CD4-positive, alpha-beta T cell (primary cell): ENCODE data around the gene TNS3. TPM values are rescaled to one million over a fixed set of nuclear protein-coding genes. Genes with fewer than 3 reads are reported as not detected.

Source experiments
- ATAC-seq: fragments of 200-7000 bp; cut with Tn5 transposase; one replicate; pipeline ENCODE4 v1.10.0; 2022; ENCODE audit warnings: mild to moderate bottlenecking; ENCODE audit not compliant: poor library complexity
- CTCF ChIA-PET: fragments of 350-600 bp; sonication (Branson Sonifier 250); formaldehyde crosslinking; loops from one replicate; lab custom pipeline; 2021; ENCODE audit warnings: antibody characterized with exemption, inconsistent platforms; lab: Charles Lee
- POLR2A ChIA-PET: fragments of 350-600 bp; sonication (Branson Sonifier 250); formaldehyde crosslinking; loops from one replicate; lab custom pipeline; 2021; ENCODE audit warnings: antibody characterized with exemption, inconsistent platforms; lab: Charles Lee
- DNase-seq, 14 experiments: peaks; one replicate each; pipeline ENCODE4 v3.0.0-alpha.2; 2013 to 2020; ENCODE audit warnings: mixed read lengths in 2 of 14
- H3K27ac ChIP-seq, 2 donors: one replicate each; pipeline versions ENCODE4 v1.5.1 to v1.7.0; 2013; ENCODE audit warnings: low read length in 2 of 2, low read depth in 1 of 2, mild to moderate bottlenecking in 1 of 2
- H3K27me3 ChIP-seq, 2 experiments: 1 replicate in 1 of 2; 2 replicates in 1 of 2; pipeline versions ENCODE4 v1.6.1 to v1.7.0; 2013; ENCODE audit warnings: low read length in 2 of 2, control low read depth in 1 of 2, mild to moderate bottlenecking in 1 of 2, moderate library complexity in 1 of 2; ENCODE audit not compliant: insufficient read depth in 2 of 2, control insufficient read depth in 1 of 2
- H3K36me3 ChIP-seq: one replicate; pipeline ENCODE4 v1.6.1; 2013; ENCODE audit warnings: low read length, control low read depth; ENCODE audit not compliant: insufficient read depth
- H3K4me1 ChIP-seq: one replicate; pipeline ENCODE4 v1.6.1; 2013; ENCODE audit warnings: low read length, control low read depth; ENCODE audit not compliant: insufficient read depth
- H3K4me3 ChIP-seq: one replicate; pipeline ENCODE4 v1.5.1; 2013; ENCODE audit warnings: mild to moderate bottlenecking, low read length, moderate library complexity
- H3K9me3 ChIP-seq, 2 experiments: 1 replicate in 1 of 2; 2 replicates in 1 of 2; pipeline versions ENCODE4 v1.6.1 to v1.7.0; 2013; ENCODE audit warnings: low read length in 2 of 2, mild to moderate bottlenecking in 2 of 2, control low read depth in 1 of 2, moderate library complexity in 1 of 2; ENCODE audit not compliant: control insufficient read depth in 1 of 2, insufficient read depth in 1 of 2
- H3K27ac Mint-ChIP-seq: one replicate; pipeline ENCODE4 v1.8.0; 2020; ENCODE audit warnings: mixed read lengths
- H3K27me3 Mint-ChIP-seq: one replicate; pipeline ENCODE4 v1.8.0; 2021; ENCODE audit warnings: mixed read lengths
- H3K36me3 Mint-ChIP-seq: one replicate; pipeline ENCODE4 v1.8.0; 2021; ENCODE audit warnings: low read depth, mixed read lengths
- H3K4me1 Mint-ChIP-seq: one replicate; pipeline ENCODE4 v1.8.0; 2021; ENCODE audit warnings: low read depth, mixed read lengths
- H3K4me3 Mint-ChIP-seq: one replicate; pipeline ENCODE4 v1.8.0; 2020; ENCODE audit warnings: mild to moderate bottlenecking, mixed read lengths
- H3K9me3 Mint-ChIP-seq: one replicate; pipeline ENCODE4 v1.8.0; 2020; ENCODE audit warnings: mixed read lengths
- CTCF ChIP-seq: fragments of 200-600 bp; IDR thresholded peaks from one replicate; pipeline ENCODE4 v1.8.0; 2022; ENCODE audit warnings: antibody characterized with exemption, mild to moderate bottlenecking
- intact Hi-C, 2 experiments: fragments of 100-400 bp; cut with DNase I in 1 of 2; cut with micrococcal nuclease in 1 of 2; formaldehyde crosslinking; loops; one replicate each; pipeline versions ENCODE4 v1.15.1 to v1.9.0; 2023 to 2025; cut with DNase I, micrococcal nuclease
- total RNA-seq, 174 experiments: library from RNA in 2 of 174; stranded (reverse) in 2 of 174; gene quantifications; one replicate each; pipeline ENCODE4 v1.2.3 and lab custom pipeline; 2021 to 2026

TNS3 gene
- total RNA-seq, 2 experiments from 2014 or later = 0.16 to 0.47 TPM

GRCh38 chr7:47361746-47362215 lies 220.1 kb downstream of the TNS3 start:
- DNase-seq = no peak
- Histone ChIP-seq H3K4me3 (no peak overlapping the region), H3K36me3 (no peaks in the 10 kb centered on the region), H3K9me3 (peaks cover 0 to 26% of the 10 kb centered on the region in 2 experiments), H3K4me1 (no peaks in the 10 kb centered on the region), H3K27me3 (no peaks in the 10 kb centered on the region), H3K27ac (no peak overlapping the region)
- intact Hi-C loops = no loop called here
- ChIA-PET POLR2A (no interaction called here), CTCF (no interaction called here)
- no peak for ATAC-seq
- Mint-ChIP-seq H3K36me3 (no peaks in the 10 kb centered on the region), H3K4me1 (peaks cover 6% of the 10 kb centered on the region), H3K27me3 (no peaks in the 10 kb centered on the region), H3K9me3 (no peaks in the 10 kb centered on the region), H3K4me3 (no peak overlapping the region), H3K27ac (no peak overlapping the region)
- no peak for TF ChIP-seq CTCF

- Histone ChIP-seq H3K27me3 (no peaks in the 10 kb centered on the region), H3K4me3 (no peak overlapping the region), H3K27ac (no peak overlapping the region), H3K9me3 (peaks cover 0 to 21% of the 10 kb centered on the region in 2 experiments), H3K36me3 (no peaks in the 10 kb centered on the region), H3K4me1 (no peaks in the 10 kb centered on the region)
- POLR2A ChIA-PET = no interaction called here
- Mint-ChIP-seq H3K27me3 (no peaks in the 10 kb centered on the region), H3K9me3 (no peaks in the 10 kb centered on the region), H3K4me3 (no peak overlapping the region), H3K4me1 (peaks cover 6% of the 10 kb centered on the region), H3K27ac (no peak overlapping the region), H3K36me3 (no peaks in the 10 kb centered on the region)
- no peak for ATAC-seq
- DNase-seq = no peak
- CTCF ChIA-PET = no interaction called here
- TF ChIP-seq CTCF = no peak
- intact Hi-C loops = no loop called here
These were observed 220.7 kb downstream of the TNS3 start for GRCh38 chr7:47361236-47361635.

GRCh38 chr7:47360301-47360900 lies 221.5 kb downstream of the TNS3 start:
- H3K27me3 Mint-ChIP-seq = no peaks in the 10 kb centered on the region
- ChIA-PET CTCF (no interaction called here), POLR2A (no interaction called here)
- Histone ChIP-seq H3K36me3 (no peaks in the 10 kb centered on the region), H3K27me3 (no peaks in the 10 kb centered on the region), H3K4me3 (no peak overlapping the region), H3K4me1 (no peaks in the 10 kb centered on the region), H3K27ac (no peak overlapping the region), H3K9me3 (peaks cover 0 to 21% of the 10 kb centered on the region in 2 experiments)
- DNase-seq (no peak), ATAC-seq (no peak)
- H3K4me1 Mint-ChIP-seq = peaks cover 6% of the 10 kb centered on the region
- H3K27ac Mint-ChIP-seq = no peak overlapping the region
- TF ChIP-seq CTCF = no peak
- H3K36me3 Mint-ChIP-seq = no peaks in the 10 kb centered on the region
- intact Hi-C loops = no loop called here
- no peak overlapping the region for H3K4me3 Mint-ChIP-seq
- no peaks in the 10 kb centered on the region for H3K9me3 Mint-ChIP-seq
